Right ventricle myocardium superior (tissue), 1 donor: ENCODE measurements around the gene SNX27. TPM values are rescaled to one million over a fixed set of nuclear protein-coding genes. Genes with fewer than 3 reads are reported as not detected.

ENCODE experiments used
- ATAC-seq: fragments of 200-7000 bp; cut with Tn5 transposase; one replicate; pipeline ENCODE4 v1.9.1; 2020; ENCODE audit warnings: mild to moderate bottlenecking; ENCODE audit not compliant: poor library complexity
- DNase-seq: peaks from one replicate; pipeline ENCODE4 v3.0.0-alpha.2; 2020
- intact Hi-C: fragments of 100-400 bp; cut with DNase I; formaldehyde crosslinking; loops from one replicate; pipeline ENCODE4 v1.11.2; 2022
- total RNA-seq: library from RNA; stranded (reverse); fragmentation: NEBNext Ultra II Directional; extraction: Animal tissue kit (Norgen Biotek cat#: 25700); gene quantifications from one replicate; pipeline ENCODE4 v1.2.1, GENCODE V29; 2021
- donor health status: DM: no; HTN: yes; CAD: no; lungs with severe emphysema.

SNX27 gene
- total RNA-seq, 1 donor from 2014 or later, result 30.4 TPM

DNA sequence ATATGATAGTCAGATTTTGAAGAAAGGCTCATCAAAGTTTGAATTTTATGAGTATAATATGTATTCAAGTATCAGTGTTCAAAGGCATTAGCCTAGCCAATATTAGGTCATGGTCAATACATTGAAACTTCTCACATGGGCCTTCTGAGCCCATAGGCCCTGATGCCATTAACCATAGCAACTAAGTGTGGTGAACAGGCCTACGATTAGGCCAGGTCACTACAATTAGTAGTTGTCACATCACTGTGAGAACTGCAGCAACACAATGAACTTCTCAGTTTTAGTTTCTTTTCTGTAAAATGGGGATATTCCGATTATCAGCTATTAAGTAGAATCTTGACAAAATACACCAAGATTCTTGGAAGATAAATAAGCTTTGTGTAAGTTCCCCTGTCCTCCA, 74.7 kb downstream of the SNX27 start:
- intact Hi-C loops, result no loop called here
- ATAC-seq (no peak), DNase-seq (no peak)

DNA sequence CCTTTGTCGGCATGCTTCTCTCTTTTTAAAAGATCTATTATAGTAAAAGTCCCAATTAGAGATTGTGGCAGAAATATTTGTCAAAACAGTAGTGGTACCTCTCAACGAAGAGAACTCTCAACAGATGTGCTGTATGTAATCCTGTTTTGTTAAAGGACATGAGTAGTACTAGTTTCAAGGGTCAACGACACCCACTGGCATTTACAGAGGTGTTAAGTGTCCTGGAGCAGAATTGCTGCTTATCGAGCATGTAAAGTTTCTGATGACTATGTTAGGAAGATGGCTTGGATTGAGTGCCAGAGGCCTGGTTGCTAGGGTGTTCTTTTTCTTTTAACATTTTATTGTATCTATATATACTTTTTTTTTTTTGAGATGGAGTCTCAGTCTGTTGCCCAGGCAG, 77.6 kb downstream of the SNX27 start:
- peak; percentile 41 for ATAC-seq
- no peak for DNase-seq
- intact Hi-C loops, result no loop called here

DNA sequence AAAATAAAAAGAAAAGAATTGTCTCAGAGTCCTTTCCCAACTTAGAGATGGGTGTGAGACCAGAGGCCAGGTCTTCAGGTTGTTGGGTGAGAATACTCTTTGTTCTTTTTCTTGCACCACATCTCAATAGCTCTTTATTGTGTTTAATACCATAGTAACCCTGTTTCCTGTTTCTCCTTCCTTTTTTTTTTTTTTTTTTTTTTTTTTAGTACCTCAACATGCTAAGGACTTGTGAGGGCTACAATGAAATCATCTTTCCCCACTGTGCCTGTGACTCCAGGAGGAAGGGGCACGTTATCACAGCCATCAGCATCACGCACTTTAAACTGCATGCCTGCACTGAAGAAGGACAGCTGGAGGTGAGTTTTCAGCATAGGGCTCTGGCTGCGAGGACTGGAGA, 80.4 kb downstream of the SNX27 start:
- DNase-seq (no peak), ATAC-seq (no peak)
- intact Hi-C loops, result loop anchor here (5.0 kb wide), 1 partner anchor 45 kb away; no protein-coding TSS in a partner anchor

DNA sequence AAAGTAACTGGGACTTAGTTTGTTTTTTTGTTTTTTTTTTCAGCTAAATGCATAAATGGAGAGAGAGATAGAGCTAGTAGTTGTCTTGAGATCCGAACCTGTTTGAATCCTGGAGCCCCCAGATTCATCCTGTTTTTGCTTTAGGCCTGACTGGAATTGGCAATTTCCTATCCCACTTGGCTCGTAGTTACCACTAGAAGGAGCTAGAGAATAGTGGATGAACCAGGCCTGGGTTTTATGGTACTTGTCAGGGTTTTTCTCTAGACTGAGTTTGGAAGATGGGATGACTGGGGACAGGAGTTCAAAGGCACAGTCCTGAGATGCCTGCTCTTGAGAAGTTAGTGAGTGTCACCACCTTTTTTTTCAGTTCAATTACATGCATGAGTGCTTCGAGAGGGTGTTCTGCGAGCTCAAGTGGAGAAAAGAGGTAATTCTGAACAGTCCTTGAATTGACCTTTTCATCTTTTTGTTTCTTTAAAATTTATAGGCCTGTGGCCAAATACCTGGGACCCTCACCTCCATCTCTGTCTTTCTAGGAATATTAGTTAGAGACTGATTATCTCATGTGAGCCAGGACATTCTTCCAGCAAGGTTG, 81.3 kb downstream of the SNX27 start:
- intact Hi-C loops, result loop anchor here (5.0 kb wide), 1 partner anchor 44 kb away; no protein-coding TSS in a partner anchor

DNA sequence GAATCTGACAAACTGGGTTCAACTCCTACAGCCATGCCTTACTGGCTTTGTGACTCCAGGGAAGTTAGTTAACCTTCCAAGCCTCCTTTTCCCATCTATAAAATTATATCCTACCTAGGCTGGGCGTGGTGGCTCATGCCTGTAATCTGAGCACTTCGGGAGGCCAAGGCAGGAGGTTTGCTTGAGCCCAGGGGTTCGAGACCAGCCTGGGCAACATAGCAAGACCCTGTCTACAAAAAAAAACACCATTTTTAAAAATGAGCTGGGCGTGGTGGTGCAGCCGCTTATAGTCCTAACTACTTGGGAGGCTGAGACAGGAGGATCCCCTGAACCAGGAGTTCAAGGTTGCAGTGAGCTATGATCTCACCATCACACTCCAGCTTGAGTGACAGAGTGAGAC, 89.7 kb downstream of the SNX27 start:
- DNase-seq, result no peak
- intact Hi-C loops, result no loop called here
- no peak for ATAC-seq

More for the DNA sequence above, 81.3 kb downstream of the SNX27 start:
- ATAC-seq (peak; percentile 57), DNase-seq (no peak)

DNA sequence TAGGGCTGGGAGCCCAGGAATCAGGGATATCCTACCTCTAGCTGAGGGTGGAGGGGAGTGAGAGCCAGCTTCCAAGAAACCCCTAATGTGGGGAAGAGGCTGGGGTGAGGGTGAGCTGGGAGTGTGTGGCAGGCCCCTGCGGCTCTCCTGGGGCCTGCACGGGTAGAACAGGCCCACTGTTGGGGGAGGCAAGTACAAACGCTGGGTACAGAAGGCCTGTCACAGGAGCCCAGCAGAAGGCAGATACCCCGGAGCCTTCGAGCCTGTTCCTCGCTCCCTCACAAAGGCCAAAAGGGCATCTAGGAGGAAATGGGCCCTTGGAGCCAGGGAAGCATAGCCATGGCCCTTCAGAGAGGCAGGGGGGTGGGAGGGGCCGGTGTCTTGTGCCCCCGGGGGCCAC, 91.1 kb downstream of the SNX27 start:
- intact Hi-C loops, result no loop called here
- no peak for DNase-seq
- ATAC-seq, result no peak

DNA sequence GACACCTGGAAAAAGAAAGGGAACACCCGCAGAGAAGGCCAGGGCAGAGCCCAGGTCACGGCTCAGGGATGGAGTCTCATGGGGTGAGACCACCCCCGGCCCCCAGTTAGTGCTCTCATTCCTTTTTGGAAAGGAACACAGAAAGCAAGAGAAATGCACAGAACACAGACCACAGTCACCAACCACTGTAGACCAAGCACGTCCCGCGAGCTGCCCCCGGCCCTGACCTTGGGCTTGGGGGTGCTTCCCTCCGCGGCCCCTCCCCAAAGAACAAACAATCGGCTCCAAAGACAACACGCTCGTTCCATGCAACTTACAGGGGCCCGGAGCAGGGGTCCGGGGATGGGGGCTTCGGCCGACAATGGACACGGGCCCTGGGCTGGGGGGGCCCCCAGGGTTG, 92.0 kb downstream of the SNX27 start:
- ATAC-seq (no peak), DNase-seq (no peak)
- intact Hi-C loops, result no loop called here

DNA sequence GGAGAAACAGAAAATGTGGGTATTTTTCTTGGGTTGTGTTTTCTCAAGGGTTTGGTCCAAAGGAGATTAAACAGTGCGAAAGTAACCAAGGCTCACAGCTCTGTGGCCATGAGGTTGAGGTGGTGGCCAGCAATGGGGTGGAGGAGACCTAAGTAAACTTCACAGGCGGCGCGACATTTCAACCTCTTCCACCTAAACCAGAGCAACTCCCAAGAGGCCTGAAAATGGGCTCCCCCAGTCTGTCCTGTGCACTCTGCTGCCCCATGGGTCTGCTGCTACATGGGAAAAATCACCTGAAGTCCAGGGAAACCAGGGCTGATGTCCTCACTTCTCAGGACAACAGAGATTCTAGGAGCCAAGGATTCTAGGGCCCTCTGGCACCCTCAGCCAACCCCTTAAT, 92.4 kb downstream of the SNX27 start:
- intact Hi-C loops, result no loop called here
- DNase-seq (no peak), ATAC-seq (no peak)

DNA sequence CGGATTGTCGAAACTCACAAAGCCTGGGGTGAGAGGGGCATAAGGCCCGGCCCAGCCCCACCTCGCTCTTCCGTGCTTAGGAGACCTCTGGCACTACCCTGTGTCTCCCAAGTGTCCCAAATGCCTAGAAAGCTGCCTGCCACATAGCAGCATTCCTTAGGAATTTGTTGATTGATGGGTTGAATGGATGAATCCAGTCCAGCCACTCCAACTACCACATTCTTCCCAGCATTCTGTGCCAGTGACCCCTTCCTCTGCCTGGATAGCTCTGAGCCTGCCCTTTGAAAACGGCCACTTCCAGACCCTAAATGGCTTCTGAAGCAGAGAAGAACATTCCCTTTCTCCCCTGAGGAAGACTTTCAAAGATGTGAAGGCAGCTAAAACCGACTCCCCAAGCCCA, 93.3 kb downstream of the SNX27 start:
- ATAC-seq (no peak), DNase-seq (no peak)
- intact Hi-C loops, result no loop called here

DNA sequence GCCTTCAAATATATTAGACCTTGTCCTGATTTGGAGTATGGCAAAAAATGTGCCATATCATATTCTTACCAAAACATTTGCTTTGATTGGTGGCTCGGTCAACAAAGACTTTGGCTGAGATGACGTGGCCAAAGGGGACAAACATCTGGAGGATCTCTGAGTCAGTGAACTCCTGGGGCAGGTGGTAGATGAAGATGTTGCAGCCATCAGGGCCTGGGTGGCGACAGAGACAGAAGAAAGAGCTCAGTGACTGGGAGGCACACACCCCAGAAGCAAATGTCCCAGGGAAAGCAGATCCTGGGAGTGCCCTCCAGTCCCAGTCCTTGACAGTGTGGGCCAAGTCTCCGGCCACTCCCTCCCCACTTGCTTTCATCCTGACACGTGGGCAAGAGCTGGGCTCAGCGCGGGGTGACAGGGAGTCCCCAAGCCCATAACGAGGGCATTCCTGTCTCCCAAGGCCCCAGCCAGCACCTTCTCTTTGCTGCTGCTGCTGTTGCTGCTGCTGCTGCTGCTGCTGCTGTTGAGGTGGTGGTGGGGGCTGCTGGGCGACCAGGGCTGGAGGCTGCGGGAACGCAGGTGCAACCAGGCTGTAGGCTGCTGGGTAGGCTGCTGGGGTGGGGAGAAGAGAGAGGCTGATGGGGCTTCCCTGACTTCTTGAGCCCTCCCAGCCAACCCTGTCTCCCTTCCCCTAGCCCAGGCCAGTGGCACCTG, 94.1 kb downstream of the SNX27 start:
- ATAC-seq, result no peak
- no peak for DNase-seq
- intact Hi-C loops, result no loop called here

DNA sequence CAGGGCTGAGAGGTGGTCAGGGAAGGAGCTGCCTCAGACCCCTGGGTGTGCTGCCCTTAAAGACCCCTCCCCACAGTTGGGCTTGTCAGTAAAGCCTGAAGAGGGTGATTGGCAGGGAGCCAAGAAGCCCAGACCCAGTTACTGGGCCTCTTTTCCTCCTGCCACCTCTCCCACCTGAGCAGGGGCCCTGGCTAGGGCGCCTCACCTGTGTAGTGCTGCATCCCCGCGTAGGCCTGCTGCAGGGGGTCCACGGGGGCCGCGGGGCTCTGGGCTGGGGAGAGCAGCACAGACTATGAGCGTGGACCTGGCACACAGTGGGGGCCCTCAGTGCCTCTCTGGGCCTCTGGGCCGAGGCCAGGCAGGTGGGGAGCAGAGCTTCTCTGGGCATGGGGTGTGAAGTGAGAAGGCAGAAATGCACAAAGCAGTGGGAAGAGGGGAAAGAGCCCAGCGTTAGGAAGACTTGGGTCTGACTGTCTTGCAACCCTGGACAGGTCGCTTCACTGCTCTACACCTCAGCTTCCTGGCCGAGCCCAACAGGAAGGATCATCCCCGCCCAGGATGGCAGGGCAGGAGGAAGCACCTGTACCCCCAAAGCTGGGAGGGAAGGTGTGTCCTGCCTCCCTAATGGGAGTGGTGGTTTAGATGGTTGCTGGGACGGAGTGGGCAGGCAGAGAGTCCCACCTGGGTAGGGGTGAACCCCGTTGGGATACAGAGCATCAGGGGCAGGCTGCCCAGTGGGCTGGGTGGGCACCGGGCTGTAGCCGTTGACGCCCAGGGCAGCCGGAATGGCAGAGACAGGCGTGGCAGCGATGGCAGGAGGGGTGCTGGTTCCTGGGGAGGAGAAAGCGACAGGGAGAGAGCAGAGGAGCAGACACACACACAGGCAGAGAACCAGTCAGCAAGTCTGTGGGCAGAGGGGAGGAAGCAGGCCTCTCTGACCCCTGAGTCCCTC, 94.9 kb downstream of the SNX27 start:
- no peak for ATAC-seq
- no peak for DNase-seq
- intact Hi-C loops, result no loop called here

DNA sequence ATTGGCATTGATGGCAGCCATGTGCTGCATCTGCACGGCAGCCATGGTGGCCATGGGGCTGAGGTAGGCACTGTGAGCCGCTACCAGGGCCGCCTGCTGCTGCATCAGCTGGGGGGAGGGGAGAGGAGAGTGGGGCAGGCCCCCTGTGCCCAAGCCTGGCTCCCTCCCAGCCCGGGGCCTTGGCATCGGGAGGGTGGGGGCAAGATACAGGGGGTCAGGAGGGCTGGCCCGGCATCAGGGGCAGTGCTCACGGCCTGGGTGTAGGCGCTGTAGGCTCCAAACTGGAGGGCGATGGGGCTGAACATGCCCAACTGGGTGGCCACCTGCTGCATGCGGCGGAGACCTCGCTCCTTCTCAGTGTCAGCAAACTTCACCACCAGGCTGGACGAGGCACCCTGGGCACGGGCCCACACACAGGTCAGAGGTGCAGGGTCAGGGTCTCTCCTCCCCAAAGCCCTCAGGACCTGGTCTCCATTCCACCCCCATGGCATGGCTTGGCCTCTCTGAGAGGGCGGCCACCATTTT, 95.8 kb downstream of the SNX27 start:
- intact Hi-C loops, result no loop called here

DNA sequence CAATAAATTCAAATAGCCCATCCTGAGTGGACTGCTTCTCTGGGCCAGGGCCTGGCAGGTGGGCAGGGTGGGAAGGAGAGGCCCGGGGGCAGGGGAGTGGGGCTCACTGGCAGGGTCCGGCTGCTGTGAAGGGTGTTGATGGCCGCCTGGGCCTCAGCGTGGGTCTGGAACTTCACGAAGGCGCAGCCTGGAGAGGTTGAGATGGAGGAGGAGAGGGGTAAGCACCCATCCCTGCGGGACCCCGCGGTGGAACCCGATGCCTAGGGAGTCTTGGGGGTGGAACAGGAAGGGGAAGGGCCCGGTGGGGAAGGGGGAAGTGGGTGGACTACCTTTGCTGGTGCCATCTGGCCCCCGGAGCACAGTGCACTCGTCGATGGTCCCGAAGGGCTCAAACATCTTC, 97.0 kb downstream of the SNX27 start:
- intact Hi-C loops, result no loop called here
- no peak for ATAC-seq
- DNase-seq, result no peak

More for the DNA sequence above, 95.8 kb downstream of the SNX27 start:
- ATAC-seq (no peak), DNase-seq (no peak)

DNA sequence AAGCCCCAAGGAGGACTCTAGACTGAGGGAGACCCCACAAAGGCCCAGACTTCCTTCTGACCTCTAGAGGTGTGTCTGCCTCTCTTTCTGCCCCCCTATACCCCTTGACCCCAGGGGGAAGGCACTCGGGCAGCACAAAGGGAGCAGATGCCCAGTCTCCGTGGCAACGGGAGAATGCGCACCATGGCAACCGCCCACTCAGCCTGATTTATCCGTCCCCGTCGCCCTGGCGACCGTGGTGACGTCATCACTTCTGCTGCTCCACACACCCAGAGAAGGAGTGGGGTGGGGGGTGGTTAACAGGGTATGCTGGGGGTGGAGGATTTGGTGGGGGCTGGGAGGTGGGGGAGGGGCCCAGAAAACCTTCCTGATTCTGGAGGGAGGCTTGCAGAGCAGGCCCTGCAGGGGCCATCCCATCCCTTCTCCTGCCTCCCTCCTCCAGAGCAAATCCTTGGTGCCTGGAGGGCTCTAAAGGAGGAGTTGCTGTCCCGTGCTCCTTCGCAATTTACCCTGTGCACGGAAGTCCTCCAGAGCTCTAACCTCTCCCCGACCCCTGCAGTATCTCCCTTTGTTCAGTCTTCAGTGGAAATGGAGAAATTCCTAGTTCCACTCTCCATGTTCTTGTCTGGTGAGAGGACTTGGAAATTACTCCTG, 98.5 kb downstream of the SNX27 start:
- ATAC-seq (no peak), DNase-seq (no peak)
- intact Hi-C loops, result no loop called here

DNA sequence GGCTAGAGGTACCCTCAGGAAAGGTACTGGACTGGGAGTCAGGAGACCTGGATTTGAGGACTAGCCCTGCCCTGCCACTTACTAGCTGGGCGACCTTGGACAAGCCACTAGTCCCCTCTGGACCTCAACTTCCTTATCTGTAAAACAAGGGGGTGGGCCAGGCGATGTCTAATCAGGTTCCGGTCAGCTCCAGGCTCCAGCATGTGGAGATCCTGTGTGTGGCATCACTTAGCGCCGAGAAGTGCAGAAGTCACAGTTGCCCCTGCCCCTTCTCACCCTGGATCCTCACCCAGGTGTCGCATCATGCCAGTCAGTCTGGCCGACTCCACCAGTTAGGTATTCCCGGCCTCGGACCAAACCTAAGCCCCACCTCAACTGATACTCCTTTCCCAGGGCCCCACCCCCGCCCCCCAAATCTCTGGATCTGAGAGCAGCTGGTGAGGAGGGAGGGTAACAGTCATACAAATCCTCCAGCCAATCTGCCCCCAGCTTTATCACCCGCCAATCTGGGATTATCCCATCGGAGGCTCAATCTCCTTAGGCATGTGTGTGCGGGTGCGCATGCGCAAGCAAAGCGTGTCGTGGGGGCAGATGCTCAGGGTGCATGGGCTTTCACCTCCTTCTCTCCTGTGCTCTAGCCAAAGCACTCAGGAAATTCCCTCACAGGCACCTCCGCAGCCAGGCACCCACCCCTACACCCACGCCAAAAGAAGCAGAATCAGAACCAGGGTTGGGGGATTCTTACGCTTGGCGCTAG, 99.4 kb downstream of the SNX27 start:
- no peak for DNase-seq
- ATAC-seq, result no peak
- intact Hi-C loops, result no loop called here

DNA sequence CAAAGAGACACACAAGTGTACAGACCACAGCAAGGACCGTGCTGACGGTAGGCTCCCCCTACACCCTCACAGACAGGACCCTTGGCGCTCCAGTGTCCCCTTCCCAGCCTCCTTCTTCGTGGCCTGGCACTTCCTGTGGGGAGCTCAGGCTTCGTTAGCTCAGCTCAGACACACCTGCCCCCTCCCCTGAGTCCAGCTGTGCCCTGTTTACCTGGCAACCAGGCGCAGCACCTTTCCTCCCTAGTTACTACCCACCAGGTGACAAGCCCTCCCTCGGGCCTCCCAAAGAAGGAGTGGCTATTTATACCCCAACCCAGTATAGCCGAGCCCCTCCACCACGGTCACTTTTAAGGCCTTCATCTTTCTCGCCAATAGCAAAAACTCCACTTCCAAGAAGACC, 100.1 kb downstream of the SNX27 start:
- ATAC-seq, result no peak
- intact Hi-C loops, result no loop called here
- no peak for DNase-seq

DNA sequence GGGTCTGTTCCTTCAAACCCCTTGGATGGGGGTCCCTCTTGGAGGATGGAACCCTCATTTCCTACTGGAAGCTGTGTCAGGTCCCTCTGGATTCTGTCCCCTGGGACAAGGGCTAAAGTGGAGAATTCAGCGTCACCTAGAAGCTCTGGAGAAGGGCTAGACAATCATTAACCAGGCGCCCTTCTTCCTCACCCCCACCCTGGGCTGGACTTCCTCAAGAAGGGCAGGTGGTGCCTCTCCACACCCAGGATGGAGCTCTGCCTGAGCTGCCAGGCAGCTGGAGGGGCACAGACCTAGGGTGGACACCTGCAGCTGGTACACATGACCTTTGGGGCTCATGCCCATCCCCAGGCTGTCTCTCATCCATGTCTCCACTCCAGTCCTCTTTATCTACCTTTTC, 101.2 kb downstream of the SNX27 start:
- ATAC-seq (no peak), DNase-seq (no peak)
- intact Hi-C loops, result no loop called here

DNA sequence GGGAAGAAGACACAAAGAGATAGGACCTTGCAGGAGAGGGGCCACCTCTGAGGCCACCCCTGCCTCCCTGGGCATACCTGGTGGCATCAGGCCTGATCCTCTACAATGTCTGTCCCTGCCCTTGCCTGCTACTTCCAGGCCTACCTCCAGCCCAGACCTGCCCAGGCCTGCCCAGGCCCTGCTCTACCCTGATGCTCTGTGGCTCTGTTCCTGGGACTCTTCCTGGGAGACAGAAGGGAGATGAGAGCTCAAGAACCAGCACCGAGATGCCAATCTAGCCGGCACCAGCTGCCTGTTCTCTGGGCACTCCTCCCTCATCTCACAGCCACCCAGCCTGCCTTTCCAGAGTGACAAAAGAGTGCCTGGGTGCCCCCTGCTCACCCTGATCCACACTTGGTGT, 102.0 kb downstream of the SNX27 start:
- ATAC-seq, result no peak
- intact Hi-C loops, result no loop called here
- DNase-seq, result no peak
